ENCODE results near the gene KLHDC8A. TPM values are rescaled to one million over a fixed set of nuclear protein-coding genes. Genes with fewer than 3 reads are reported as not detected.

The KLHDC8A gene
- total RNA-seq, 1 donor: not detected

DNA sequence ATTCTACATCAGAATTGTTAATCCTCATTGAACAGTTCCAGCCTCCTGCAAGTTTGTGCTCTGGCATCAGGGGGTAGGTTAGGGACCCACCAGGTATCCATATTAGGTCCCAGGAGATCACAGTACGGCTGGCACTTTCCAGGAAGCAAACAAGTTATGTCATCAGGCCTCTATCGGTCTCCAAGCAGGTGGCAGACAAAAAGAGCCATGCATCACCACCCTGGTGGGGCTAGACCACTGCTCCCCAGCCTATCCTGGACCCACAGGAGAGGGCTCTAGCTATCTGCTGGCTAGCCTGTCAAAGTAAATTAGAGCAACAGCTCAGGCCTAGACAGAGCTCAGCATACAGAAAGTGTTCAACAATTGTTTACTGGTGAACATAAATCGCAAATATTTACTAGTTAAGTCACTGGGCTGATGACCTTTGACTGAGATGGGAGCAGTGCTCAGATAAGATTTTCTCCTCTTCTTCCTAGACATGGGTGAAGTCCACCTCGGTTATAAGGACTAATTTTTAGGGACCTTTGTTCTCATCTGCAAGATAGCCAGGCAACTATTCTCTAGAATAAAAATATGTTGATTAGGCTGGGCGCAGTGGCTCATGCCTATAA is 41.6 kb downstream of the KLHDC8A start:
- TF ChIP-seq, protein P1, sequence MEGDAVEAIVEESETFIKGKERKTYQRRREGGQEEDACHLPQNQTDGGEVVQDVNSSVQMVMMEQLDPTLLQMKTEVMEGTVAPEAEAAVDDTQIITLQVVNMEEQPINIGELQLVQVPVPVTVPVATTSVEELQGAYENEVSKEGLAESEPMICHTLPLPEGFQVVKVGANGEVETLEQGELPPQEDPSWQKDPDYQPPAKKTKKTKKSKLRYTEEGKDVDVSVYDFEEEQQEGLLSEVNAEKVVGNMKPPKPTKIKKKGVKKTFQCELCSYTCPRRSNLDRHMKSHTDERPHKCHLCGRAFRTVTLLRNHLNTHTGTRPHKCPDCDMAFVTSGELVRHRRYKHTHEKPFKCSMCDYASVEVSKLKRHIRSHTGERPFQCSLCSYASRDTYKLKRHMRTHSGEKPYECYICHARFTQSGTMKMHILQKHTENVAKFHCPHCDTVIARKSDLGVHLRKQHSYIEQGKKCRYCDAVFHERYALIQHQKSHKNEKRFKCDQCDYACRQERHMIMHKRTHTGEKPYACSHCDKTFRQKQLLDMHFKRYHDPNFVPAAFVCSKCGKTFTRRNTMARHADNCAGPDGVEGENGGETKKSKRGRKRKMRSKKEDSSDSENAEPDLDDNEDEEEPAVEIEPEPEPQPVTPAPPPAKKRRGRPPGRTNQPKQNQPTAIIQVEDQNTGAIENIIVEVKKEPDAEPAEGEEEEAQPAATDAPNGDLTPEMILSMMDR (IDR thresholded peaks at IDR 0.05; ENCODE audit: insufficient read depth, low read length): no peak
- H3K4me3 ChIP-seq (ENCODE audit: low read depth, low read length): no peak overlapping the region
- no peak for DNase-seq (ENCODE audit: low read depth)

DNA sequence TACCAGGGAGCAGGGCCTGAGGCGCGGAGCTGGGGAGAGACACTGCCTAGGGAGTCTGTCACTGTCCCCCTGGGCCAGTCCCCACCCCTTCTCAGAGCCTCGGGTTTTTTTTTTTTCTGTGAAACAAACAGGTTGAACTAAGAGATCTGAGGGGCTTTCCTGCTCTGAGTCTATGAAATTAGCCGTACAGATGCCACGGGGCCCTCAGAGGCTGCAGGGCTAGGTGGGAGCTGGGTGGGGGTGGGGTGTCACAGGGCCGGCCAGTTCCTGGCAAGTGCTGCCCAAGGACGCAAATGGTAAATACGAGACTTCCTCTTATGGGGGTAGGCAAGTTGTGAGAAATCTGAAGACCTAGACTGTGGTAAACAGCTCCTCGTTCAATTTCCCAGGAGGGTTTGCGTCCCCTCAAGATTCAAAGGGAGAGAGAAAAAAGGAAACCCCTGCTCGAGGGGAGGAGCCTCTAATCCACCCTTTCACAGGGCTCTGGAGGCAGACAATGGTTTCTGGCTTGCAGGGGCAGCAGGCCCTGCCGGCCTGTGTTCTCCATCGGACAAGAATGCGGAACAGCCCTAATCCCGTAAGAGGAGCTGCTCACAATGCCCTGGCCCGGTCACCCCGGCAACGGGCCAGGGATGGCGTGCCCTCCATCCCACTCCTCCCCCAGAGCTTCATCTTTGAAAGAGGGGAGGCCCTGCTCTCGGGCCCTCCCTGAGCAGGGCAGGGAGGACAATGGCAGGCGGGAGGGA is 43.0 kb downstream of the KLHDC8A start:
- H3K4me3 ChIP-seq (ENCODE audit: low read depth, low read length): no peak overlapping the region
- TF ChIP-seq, protein P1 (IDR thresholded peaks at IDR 0.05; ENCODE audit: insufficient read depth, low read length): no peak
- DNase-seq (ENCODE audit: low read depth): peak; percentile 79

DNA sequence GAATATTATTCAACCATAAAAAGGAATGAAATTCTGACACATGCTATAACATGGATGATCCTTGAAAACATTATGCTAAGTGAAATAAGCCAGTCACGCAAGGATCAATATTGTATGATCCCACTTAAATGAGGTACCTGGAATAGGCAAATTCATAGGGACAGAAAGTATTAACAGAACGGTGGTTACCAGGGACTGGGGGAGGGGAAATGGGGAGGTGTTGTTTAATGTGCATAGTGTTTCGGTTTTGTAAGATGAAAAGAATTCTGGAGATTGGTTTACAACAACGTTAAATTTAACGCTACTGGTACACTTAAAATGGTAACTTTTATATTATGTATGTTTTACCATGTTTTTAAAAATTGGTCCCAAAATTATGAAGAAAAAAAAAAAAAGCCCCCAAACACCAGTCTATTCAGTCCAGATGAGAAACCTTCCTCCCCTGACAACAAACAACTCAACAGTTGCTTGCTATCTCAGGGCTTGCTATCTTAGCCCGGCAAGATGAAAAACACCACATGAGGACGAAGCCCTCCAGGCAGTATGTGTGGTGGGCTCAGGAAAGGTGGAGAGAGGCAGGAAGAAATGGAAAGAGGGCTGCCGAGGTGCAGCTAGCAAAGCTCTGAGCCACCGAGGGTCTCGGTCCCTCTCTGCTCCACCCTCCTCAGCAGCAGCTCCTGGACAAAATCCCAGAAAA is 43.7 kb downstream of the KLHDC8A start:
- DNase-seq (ENCODE audit: low read depth): no peak
- TF ChIP-seq, protein P1 (IDR thresholded peaks at IDR 0.05; ENCODE audit: insufficient read depth, low read length): no peak
- no peak overlapping the region for H3K4me3 ChIP-seq (ENCODE audit: low read depth, low read length)

DNA sequence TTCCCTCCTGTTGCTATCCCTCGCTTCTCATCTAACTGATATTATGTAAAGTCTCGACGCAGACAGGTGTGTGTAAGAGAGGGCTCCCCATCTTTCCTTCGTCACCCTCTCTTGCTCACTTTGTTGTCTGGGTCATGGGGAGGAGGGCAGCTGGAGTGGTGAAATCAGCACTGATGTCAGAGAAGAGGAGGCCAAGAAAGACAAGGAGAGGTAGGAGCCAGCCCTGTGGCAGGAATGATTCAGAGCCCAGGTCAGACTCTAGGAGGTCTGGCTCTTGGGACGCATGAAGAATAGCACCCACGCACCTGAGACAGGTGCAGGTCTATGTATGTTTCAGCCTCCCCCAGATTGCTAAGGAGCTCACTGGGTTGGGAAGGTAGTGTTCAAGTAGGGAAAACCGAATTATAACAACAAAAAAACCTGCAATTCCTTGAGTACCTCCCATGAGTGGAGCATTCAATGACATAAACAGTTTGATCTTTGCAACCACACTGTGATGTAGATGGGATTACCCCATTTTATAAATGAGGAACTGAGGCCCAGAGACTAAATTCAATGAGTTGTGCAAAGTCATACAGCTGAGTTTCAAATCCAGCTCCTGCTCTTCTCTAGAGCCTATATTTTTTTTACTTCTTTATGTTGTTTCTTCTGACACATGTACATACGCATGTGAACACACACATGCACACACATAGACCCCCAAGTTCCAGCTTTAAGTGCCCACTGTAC is 45.6 kb downstream of the KLHDC8A start:
- TF ChIP-seq, protein P1 (IDR thresholded peaks at IDR 0.05; ENCODE audit: insufficient read depth, low read length): no peak
- DNase-seq (ENCODE audit: low read depth): no peak
- no peak overlapping the region for H3K4me3 ChIP-seq (ENCODE audit: low read depth, low read length)

DNA sequence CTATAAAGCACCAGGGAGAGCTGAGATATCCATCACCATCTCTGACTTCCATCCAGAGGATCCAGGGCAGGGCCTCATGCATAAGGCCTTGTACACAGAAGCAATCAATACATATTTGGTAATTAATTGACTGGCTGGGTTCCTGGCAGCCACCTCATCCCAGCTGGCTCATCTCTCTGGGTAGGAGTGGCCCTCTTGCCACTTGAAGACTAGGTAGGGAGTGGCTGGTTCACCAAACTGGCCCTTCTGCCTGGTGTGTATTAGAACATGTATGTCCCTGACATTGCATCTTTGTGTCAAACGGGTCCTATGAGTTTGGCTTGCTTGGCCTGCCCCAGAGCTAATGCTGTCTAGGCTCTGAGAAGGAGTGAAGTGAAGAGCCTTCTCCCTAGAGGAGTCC is 47.0 kb downstream of the KLHDC8A start:
- H3K4me3 ChIP-seq (ENCODE audit: low read depth, low read length): no peak overlapping the region
- TF ChIP-seq, protein P1 (IDR thresholded peaks at IDR 0.05; ENCODE audit: insufficient read depth, low read length): no peak
- DNase-seq (ENCODE audit: low read depth): no peak

DNA sequence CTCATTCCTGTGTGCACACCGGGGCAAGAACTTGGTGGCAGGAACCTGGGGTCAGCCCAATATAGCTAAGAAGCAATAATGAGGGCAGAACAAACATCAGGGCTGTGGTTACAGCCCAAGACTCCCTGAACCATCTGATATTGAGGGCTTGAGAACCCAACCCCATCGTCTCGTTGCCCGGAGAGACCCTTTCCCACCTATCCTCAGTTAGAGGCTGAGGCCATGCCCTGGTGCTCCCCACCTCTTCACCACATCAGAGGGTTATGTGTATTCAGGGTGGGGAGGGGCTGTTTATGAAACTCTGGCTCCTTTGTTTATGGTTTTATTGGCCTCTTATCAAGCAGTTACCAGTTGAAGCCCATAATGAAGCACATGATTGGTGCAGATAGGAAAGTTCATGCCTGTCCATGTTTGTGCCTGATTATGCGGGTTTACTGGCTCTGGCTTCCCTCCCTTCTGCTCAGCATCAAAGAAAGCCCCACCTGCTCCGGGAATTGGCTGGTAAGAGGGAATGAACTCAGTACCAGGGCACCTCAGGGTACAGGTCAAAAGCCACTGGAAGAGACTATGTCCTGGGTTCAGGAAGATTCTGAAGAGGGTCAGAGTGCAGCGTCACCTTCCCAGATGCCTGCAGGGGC is 49.7 kb downstream of the KLHDC8A start:
- TF ChIP-seq, protein P1 (IDR thresholded peaks at IDR 0.05; ENCODE audit: insufficient read depth, low read length): no peak
- H3K4me3 ChIP-seq (ENCODE audit: low read depth, low read length): no peak overlapping the region
- no peak for DNase-seq (ENCODE audit: low read depth)

All from fibroblast of the aortic adventitia (primary cell).